ENCODE data around the gene NPRL2.

The NPRL2 gene

DNA sequence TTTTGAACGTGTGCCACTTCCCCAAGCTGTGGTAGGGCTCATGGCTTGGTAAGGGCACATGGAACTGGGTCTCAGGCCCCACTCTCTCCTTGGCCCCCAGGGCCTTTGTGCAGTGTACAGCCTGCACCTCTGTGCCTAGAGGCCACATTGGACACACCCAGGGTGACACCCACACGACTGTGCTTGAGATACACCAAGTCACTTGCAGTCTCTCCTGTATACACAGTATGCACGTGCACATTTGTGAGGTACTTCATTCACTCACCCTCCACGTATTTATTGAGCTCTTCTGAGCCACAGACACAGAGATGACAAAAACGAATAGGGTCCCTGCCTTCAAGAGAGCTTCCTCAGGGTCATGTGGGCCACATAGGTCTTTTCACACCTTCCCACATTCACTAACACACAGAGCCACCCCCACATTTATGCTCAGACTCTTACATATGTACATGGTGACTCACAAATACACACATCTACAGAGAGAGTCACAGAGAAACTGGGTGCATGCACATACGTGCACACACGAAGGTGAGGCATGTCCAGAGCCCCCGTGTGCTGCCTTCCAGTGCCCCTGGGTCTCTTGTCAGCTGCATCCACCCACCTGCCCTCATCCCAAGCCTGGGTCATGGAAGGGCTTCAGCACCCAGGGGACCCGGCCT lies 18.6 kb upstream of the NPRL2 start:
- H2BK120ac ChIP-seq (ENCODE audit: low read depth, low read length), result no peak overlapping the region
- peaks cover 0 to 53% (median 13%) of the 10 kb centered on the region in 3 experiments for H3K27me3 ChIP-seq (ENCODE audit: control insufficient read depth in 3 of 3, insufficient read depth in 3 of 3, low read depth in 1 of 3, low read length in 3 of 3)
- no CpG with 5 or more reads among the region's 9 CpGs for WGBS, 2 donors (ENCODE audit: extremely low coverage in 2 of 2, insufficient read length in 2 of 2, insufficient replicate concordance in 1 of 2)
- no peak overlapping the region for H4K8ac ChIP-seq (ENCODE audit: low read depth, low read length)
- H2BK12ac ChIP-seq (ENCODE audit: low read length), result no peak overlapping the region
- no peak overlapping the region for H3K14ac ChIP-seq (ENCODE audit: low read length)
- H3K27ac ChIP-seq (replicated peaks; ENCODE audit: low read length), result no peak overlapping the region
- no peaks in the 10 kb centered on the region for H3K9me3 ChIP-seq (replicated peaks in 1 of 2; ENCODE audit: control insufficient read depth in 2 of 2, insufficient read depth in 1 of 2, low read depth in 1 of 2, low read length in 2 of 2)
- no peak overlapping the region for H4K91ac ChIP-seq (ENCODE audit: low read depth, low read length, poor library complexity)
- H3K4me2 ChIP-seq (ENCODE audit: insufficient read depth, low read length, poor library complexity, severe bottlenecking), result no peak overlapping the region
- H3K9ac ChIP-seq (ENCODE audit: low read depth, low read length, poor library complexity), result no peak overlapping the region
- no peak for DNase-seq (ENCODE audit: low spot score)
- H3K36me3 ChIP-seq (replicated peaks in 1 of 2; ENCODE audit: control insufficient read depth in 2 of 2, insufficient read depth in 2 of 2, low read length in 2 of 2), result no peaks in the 10 kb centered on the region
- H3K23ac ChIP-seq (ENCODE audit: low read depth, low read length, poor library complexity), result no peak overlapping the region
- peaks cover 23 to 35% of the 10 kb centered on the region in 2 donors for H3K4me1 ChIP-seq (ENCODE audit: control insufficient read depth in 2 of 2, insufficient read depth in 1 of 2, low read depth in 1 of 2, low read length in 2 of 2)
- H2AK5ac ChIP-seq (ENCODE audit: low read depth, low read length), result no peak overlapping the region
- H2BK5ac ChIP-seq (ENCODE audit: low read length), result no peak overlapping the region
- H2BK15ac ChIP-seq (ENCODE audit: low read length), result no peak overlapping the region
- no peak overlapping the region for H2AFZ ChIP-seq (ENCODE audit: low read length)
- H3K4ac ChIP-seq (ENCODE audit: low read length), result no peak overlapping the region
- H3K79me1 ChIP-seq (ENCODE audit: low read depth, low read length), result peaks cover 2% of the 10 kb centered on the region
- no peak overlapping the region for H3K4me3 ChIP-seq (ENCODE audit: low read length in 2 of 2)
- H3K18ac ChIP-seq (ENCODE audit: low read length), result no peak overlapping the region

- Histone ChIP-seq H3K4ac (ENCODE audit: low read length) (no peak overlapping the region), H4K91ac (ENCODE audit: low read depth, low read length, poor library complexity) (no peak overlapping the region), H3K4me2 (ENCODE audit: insufficient read depth, low read length, poor library complexity, severe bottlenecking) (peak overlapping the region; percentile 95), H3K14ac (ENCODE audit: low read length) (peak overlapping the region; percentile 15), H2BK15ac (ENCODE audit: low read length) (peak overlapping the region; percentile 46), H3K9ac (ENCODE audit: low read depth, low read length, poor library complexity) (peak overlapping the region; percentile 4), H3K4me1 (ENCODE audit: control insufficient read depth in 2 of 2, insufficient read depth in 1 of 2, low read depth in 1 of 2, low read length in 2 of 2) (peaks cover 0 to 10% of the 10 kb centered on the region in 2 donors), H3K9me3 (replicated peaks in 1 of 2; ENCODE audit: control insufficient read depth in 2 of 2, insufficient read depth in 1 of 2, low read depth in 1 of 2, low read length in 2 of 2) (no peaks in the 10 kb centered on the region), H2BK5ac (ENCODE audit: low read length) (no peak overlapping the region), H3K27me3 (ENCODE audit: control insufficient read depth in 3 of 3, insufficient read depth in 3 of 3, low read depth in 1 of 3, low read length in 3 of 3) (peaks cover 0 to 67% (median 15%) of the 10 kb centered on the region in 3 experiments), H3K4me3 (ENCODE audit: low read length in 2 of 2) (no peak overlapping the region), H3K79me1 (ENCODE audit: low read depth, low read length) (peaks cover 2% of the 10 kb centered on the region), H3K27ac (replicated peaks; ENCODE audit: low read length) (no peak overlapping the region), H4K8ac (ENCODE audit: low read depth, low read length) (no peak overlapping the region), H3K18ac (ENCODE audit: low read length) (peak overlapping the region; percentile 94), H3K23ac (ENCODE audit: low read depth, low read length, poor library complexity) (peak overlapping the region; percentile 1), H2AFZ (ENCODE audit: low read length) (peak overlapping the region; percentile 69), H2BK120ac (ENCODE audit: low read depth, low read length) (no peak overlapping the region), H2BK12ac (ENCODE audit: low read length) (no peak overlapping the region), H2AK5ac (ENCODE audit: low read depth, low read length) (peak overlapping the region; percentile 91), H3K36me3 (replicated peaks in 1 of 2; ENCODE audit: control insufficient read depth in 2 of 2, insufficient read depth in 2 of 2, low read length in 2 of 2) (no peaks in the 10 kb centered on the region)
- WGBS, 2 donors (ENCODE audit: extremely low coverage in 2 of 2, insufficient read length in 2 of 2, insufficient replicate concordance in 1 of 2), result no CpG with 5 or more reads among the region's 5 CpGs
- no peak for DNase-seq (ENCODE audit: low spot score)
These were observed 15.3 kb upstream of the NPRL2 start for GRCh38 chr3:50365842-50366220.

- Histone ChIP-seq H3K4me3 (ENCODE audit: low read length in 2 of 2) (peak overlapping the region; percentile 28 to 79), H2AFZ (ENCODE audit: low read length) (peak overlapping the region; percentile 69), H3K9me3 (replicated peaks in 1 of 2; ENCODE audit: control insufficient read depth in 2 of 2, insufficient read depth in 1 of 2, low read depth in 1 of 2, low read length in 2 of 2) (no peaks in the 10 kb centered on the region), H3K27me3 (ENCODE audit: control insufficient read depth in 3 of 3, insufficient read depth in 3 of 3, low read depth in 1 of 3, low read length in 3 of 3) (peaks cover 0 to 67% (median 15%) of the 10 kb centered on the region in 3 experiments), H4K91ac (ENCODE audit: low read depth, low read length, poor library complexity) (no peak overlapping the region), H2BK15ac (ENCODE audit: low read length) (peak overlapping the region; percentile 46), H3K4me2 (ENCODE audit: insufficient read depth, low read length, poor library complexity, severe bottlenecking) (peak overlapping the region; percentile 95), H3K14ac (ENCODE audit: low read length) (peak overlapping the region; percentile 2), H3K27ac (replicated peaks; ENCODE audit: low read length) (no peak overlapping the region), H3K79me1 (ENCODE audit: low read depth, low read length) (peaks cover 2% of the 10 kb centered on the region), H3K36me3 (replicated peaks in 1 of 2; ENCODE audit: control insufficient read depth in 2 of 2, insufficient read depth in 2 of 2, low read length in 2 of 2) (no peaks in the 10 kb centered on the region), H3K4ac (ENCODE audit: low read length) (no peak overlapping the region), H3K4me1 (ENCODE audit: control insufficient read depth in 2 of 2, insufficient read depth in 1 of 2, low read depth in 1 of 2, low read length in 2 of 2) (peaks cover 0 to 10% of the 10 kb centered on the region in 2 donors), H2AK5ac (ENCODE audit: low read depth, low read length) (peak overlapping the region; percentile 97), H4K8ac (ENCODE audit: low read depth, low read length) (no peak overlapping the region), H3K18ac (ENCODE audit: low read length) (peak overlapping the region; percentile 94), H2BK5ac (ENCODE audit: low read length) (peak overlapping the region; percentile 93), H3K23ac (ENCODE audit: low read depth, low read length, poor library complexity) (peak overlapping the region; percentile 87), H2BK12ac (ENCODE audit: low read length) (no peak overlapping the region), H3K9ac (ENCODE audit: low read depth, low read length, poor library complexity) (peak overlapping the region; percentile 96), H2BK120ac (ENCODE audit: low read depth, low read length) (peak overlapping the region; percentile 54)
- peak; percentile 72 for DNase-seq (ENCODE audit: low spot score)
- WGBS, 2 donors (ENCODE audit: extremely low coverage in 2 of 2, insufficient read length in 2 of 2, insufficient replicate concordance in 1 of 2), result no CpG with 5 or more reads among the region's 53 CpGs
These were observed 14.7 kb upstream of the NPRL2 start for GRCh38 chr3:50365080-50365841.

GRCh38 chr3:50364573-50365079 lies 14.1 kb upstream of the NPRL2 start:
- Histone ChIP-seq H3K18ac (ENCODE audit: low read length) (peak overlapping the region; percentile 96), H3K27me3 (ENCODE audit: control insufficient read depth in 3 of 3, insufficient read depth in 3 of 3, low read depth in 1 of 3, low read length in 3 of 3) (peaks cover 0 to 63% (median 15%) of the 10 kb centered on the region in 3 experiments), H3K4me1 (ENCODE audit: control insufficient read depth in 2 of 2, insufficient read depth in 1 of 2, low read depth in 1 of 2, low read length in 2 of 2) (peaks cover 4 to 13% of the 10 kb centered on the region in 2 donors), H2BK120ac (ENCODE audit: low read depth, low read length) (peak overlapping the region; percentile 54), H3K4me3 (ENCODE audit: low read length in 2 of 2) (peak overlapping the region; percentile 28 to 75), H3K36me3 (replicated peaks in 1 of 2; ENCODE audit: control insufficient read depth in 2 of 2, insufficient read depth in 2 of 2, low read length in 2 of 2) (no peaks in the 10 kb centered on the region), H3K9ac (ENCODE audit: low read depth, low read length, poor library complexity) (peak overlapping the region; percentile 96), H4K8ac (ENCODE audit: low read depth, low read length) (peak overlapping the region; percentile 72), H2BK12ac (ENCODE audit: low read length) (no peak overlapping the region), H3K79me1 (ENCODE audit: low read depth, low read length) (peaks cover 2% of the 10 kb centered on the region), H3K27ac (replicated peaks; ENCODE audit: low read length) (no peak overlapping the region), H3K4ac (ENCODE audit: low read length) (peak overlapping the region; percentile 41), H2AFZ (ENCODE audit: low read length) (peak overlapping the region; percentile 69), H2BK15ac (ENCODE audit: low read length) (peak overlapping the region; percentile 99), H2BK5ac (ENCODE audit: low read length) (peak overlapping the region; percentile 93), H3K9me3 (replicated peaks in 1 of 2; ENCODE audit: control insufficient read depth in 2 of 2, insufficient read depth in 1 of 2, low read depth in 1 of 2, low read length in 2 of 2) (no peaks in the 10 kb centered on the region), H3K23ac (ENCODE audit: low read depth, low read length, poor library complexity) (peak overlapping the region; percentile 87), H2AK5ac (ENCODE audit: low read depth, low read length) (peak overlapping the region; percentile 97), H3K14ac (ENCODE audit: low read length) (peak overlapping the region; percentile 9), H4K91ac (ENCODE audit: low read depth, low read length, poor library complexity) (no peak overlapping the region), H3K4me2 (ENCODE audit: insufficient read depth, low read length, poor library complexity, severe bottlenecking) (peak overlapping the region; percentile 95)
- no peak for DNase-seq (ENCODE audit: low spot score)
- no CpG with 5 or more reads among the region's 48 CpGs for WGBS, 2 donors (ENCODE audit: extremely low coverage in 2 of 2, insufficient read length in 2 of 2, insufficient replicate concordance in 1 of 2)
